ENCODE results near the gene GPRC5B. TPM values are rescaled to one million over a fixed set of nuclear protein-coding genes. Genes with fewer than 3 reads are reported as not detected.
A peak's percentile ranks its signal among the peaks of the same experiment; 100 is the strongest.

Gene GPRC5B
- total and polyA plus RNA-seq, 3 donors from 2014 or later, result 144 to 303 (median 195) TPM

- DNase-seq, result peak; percentile 56
- peak overlapping the region; percentile 21 to 63 for H3K27ac ChIP-seq
- 39 to 42% methylated on average over 5 of the region's 5 CpGs for WGBS, 2 donors
Observed at GRCh38 chr16:19808061-19808641, 76.5 kb downstream of the GPRC5B start.

More at GRCh38 chr16:19808061-19808641, 76.5 kb downstream of the GPRC5B start:
- no peak overlapping the region for H3K4me3 ChIP-seq
- no peaks in the 10 kb centered on the region for H3K27me3 ChIP-seq
- H3K4me1 ChIP-seq, result peaks cover 14% of the 10 kb centered on the region
- no peaks in the 10 kb centered on the region for H3K36me3 ChIP-seq (ENCODE audit: low read depth, missing control alignments)
- no peaks in the 10 kb centered on the region for H3K9me3 ChIP-seq
- TF ChIP-seq CTCF (IDR thresholded peaks at IDR 0.05), result no peak
- TF ChIP-seq POLR2A (IDR thresholded peaks at IDR 0.05), result no peak
- intact Hi-C loops (cut with DNase I; ENCODE audit: low total_unique reads), result no loop called here

Small RNA genes lying within 50 kb of the gene (small RNA-seq; reads per million reads assigned to genes)
- 0 reads per million in 2 donors for gene LARP7P2

Other genes starting within 250 kb of the GPRC5B start
- 10 to 100 TPM; 25.3 to 26.8 TPM for gene KNOP1, start 166.6 kb downstream of the GPRC5B start, total RNA-seq
- 22.4 TPM for gene KNOP1, start 166.6 kb downstream of the GPRC5B start, polyA plus RNA-seq (ENCODE audit: insufficient read depth, low read depth, low replicate concordance)
- gene IQCK, start 166.6 kb downstream of the GPRC5B start, total RNA-seq, result 10 to 100 TPM; 77.8 to 91.3 TPM
- 102 TPM for gene IQCK, start 166.6 kb downstream of the GPRC5B start, polyA plus RNA-seq (ENCODE audit: insufficient read depth, low read depth, low replicate concordance)
- not detected for gene GPR139, start 189.0 kb upstream of the GPRC5B start, total RNA-seq
- gene GPR139, start 189.0 kb upstream of the GPRC5B start, polyA plus RNA-seq (ENCODE audit: insufficient read depth, low read depth, low replicate concordance), result not detected